GM10248 (cell line): ENCODE measurements around the gene UNC13B.

ENCODE experiments used
- CTCF ChIA-PET: fragments of 300-600 bp; sonication (Branson Sonifier 250); formaldehyde crosslinking; extraction: SDS; loops from one replicate; lab custom pipeline; 2021; ENCODE audit warnings: antibody characterized with exemption; lab: Yijun Ruan, JAX
- POLR2A ChIA-PET: fragments of 350-650 bp; sonication (Branson Sonifier 250); formaldehyde crosslinking; extraction: SDS; loops from one replicate; lab custom pipeline; 2020; ENCODE audit warnings: antibody characterized with exemption; lab: Yijun Ruan, JAX
- DNase-seq: peaks from one replicate; pipeline ENCODE4 v3.0.0; 2012; ENCODE audit errors: extremely low spot score
- CTCF ChIP-seq: IDR thresholded peaks from 2 replicates; pipeline ENCODE4 v1.5.1; 2012; ENCODE audit warnings: mild to moderate bottlenecking, low read depth; ENCODE audit errors: extremely low read depth, missing control alignments, control extremely low read depth

UNC13B gene

GRCh38 chr9:35333551-35333950 is 171.7 kb downstream of the UNC13B start:
- ChIA-PET CTCF (no interaction called here), POLR2A (no interaction called here)
- TF ChIP-seq CTCF = no peak
- no peak for DNase-seq

GRCh38 chr9:35335164-35335563 is 173.4 kb downstream of the UNC13B start:
- DNase-seq = no peak
- ChIA-PET CTCF (no interaction called here), POLR2A (no interaction called here)
- TF ChIP-seq CTCF = no peak

- CTCF ChIA-PET = interaction anchor here (1.0 to 1.7 kb wide), 4 partner anchors 9 to 209 kb away, joined by 3 to 6 read pairs (median 4); no protein-coding TSS in a partner anchor
- POLR2A ChIA-PET = no interaction called here
- TF ChIP-seq CTCF = no peak
Measured at GRCh38 chr9:35338086-35338485, 176.3 kb downstream of the UNC13B start.

GRCh38 chr9:35338561-35339274 is 176.9 kb downstream of the UNC13B start:
- TF ChIP-seq CTCF = no peak
- CTCF ChIA-PET = interaction anchor here (1.0 to 1.7 kb wide), 6 partner anchors 8 to 210 kb away, joined by 3 to 6 read pairs (median 4); no protein-coding TSS in a partner anchor
- POLR2A ChIA-PET = no interaction called here
- DNase-seq = no peak

More at GRCh38 chr9:35338086-35338485, 176.3 kb downstream of the UNC13B start:
- no peak for DNase-seq

DNA sequence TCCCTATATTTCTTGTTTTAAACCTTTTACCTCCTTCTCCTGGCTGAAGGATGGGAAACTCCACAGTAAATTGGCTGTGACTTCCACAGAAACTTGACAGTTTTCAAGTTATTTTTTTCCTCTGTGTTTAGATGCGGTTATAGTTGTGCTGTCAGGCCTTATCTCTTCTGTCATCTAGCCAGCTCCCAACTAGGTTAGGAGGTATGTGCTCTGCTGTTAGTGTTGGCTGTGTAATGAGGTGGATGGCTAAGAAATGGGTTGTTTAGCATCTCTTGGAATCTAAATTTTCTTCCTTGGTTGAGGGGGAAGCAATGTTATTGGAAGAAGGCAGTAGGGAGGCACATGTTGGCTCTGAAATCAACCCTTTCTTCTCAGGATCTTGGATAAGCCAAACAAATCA is 178.2 kb downstream of the UNC13B start:
- no peak for TF ChIP-seq CTCF
- ChIA-PET POLR2A (no interaction called here), CTCF (interaction anchor here (1.0 to 1.6 kb wide), 2 partner anchors 18 to 58 kb away, joined by 3 to 6 read pairs; no protein-coding TSS in a partner anchor)
- DNase-seq = no peak

DNA sequence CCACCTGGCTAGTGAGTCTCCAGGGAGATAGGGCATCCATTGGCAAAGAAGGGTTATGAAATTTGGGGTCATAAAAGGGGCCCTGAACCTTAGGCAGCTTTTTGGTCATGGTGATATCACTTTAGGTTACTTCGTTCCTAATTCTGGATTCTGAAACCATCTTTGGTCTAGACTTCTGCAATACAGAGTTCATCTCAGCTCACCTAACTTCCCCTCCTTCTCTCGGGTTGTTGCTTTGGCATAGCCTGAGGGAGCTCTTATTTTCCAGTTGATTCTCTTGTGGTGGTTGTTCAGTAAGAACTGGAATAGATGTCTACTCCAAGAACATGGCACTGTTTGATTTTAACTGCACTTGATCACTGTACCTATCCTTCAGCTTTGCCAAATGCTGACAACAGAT is 179.2 kb downstream of the UNC13B start:
- no peak for DNase-seq
- no peak for TF ChIP-seq CTCF
- ChIA-PET POLR2A (no interaction called here), CTCF (interaction anchor here (2.1 kb wide), 1 partner anchor 13 kb away, joined by 13 read pairs; no protein-coding TSS in a partner anchor)
